ENCODE data around the gene NPIPB6.
"Not testable (repeated sequence)": the region's sequence is repeated elsewhere in the genome, so short reads cannot be mapped to it uniquely, and the experiment has no call there.

Gene NPIPB6
- total RNA-seq, result 0.06 to 1.2 (median 0.50) reads per million in 9 experiments

DNA sequence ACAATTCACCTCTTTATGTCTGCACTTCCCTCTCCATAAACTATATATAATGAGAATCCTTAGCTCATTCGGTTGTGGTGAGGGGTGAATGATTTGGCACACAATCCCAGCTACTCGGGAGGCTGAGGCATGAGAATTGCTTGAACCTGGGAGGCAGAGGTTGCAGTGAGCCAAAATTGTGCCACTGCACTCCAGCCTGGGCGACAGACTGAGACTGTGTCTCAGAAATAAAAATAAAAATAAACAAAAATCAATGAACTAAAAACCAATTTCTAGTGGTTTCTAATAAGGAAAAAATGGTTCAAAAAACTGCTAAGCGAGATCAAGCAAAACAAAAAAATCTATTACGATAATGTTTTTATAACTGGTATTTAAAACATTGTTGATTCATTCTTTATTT lies at the start of gene NPIPB6:
Gene NPIPB6 (minus strand): TSS at position 101 of the 400 bp plus-strand sequence. CDS start 686 bp downstream, outside the sequence.
- DNase-seq; H3K27ac Mint-ChIP-seq; H3K9me3 Mint-ChIP-seq; H3K4me3 Mint-ChIP-seq; H3K27me3 Mint-ChIP-seq; H3K4me1 Mint-ChIP-seq (ENCODE audit: low read depth in 2 of 2); ATAC-seq (replicated peaks); H3K36me3 Mint-ChIP-seq (ENCODE audit: insufficient read depth): not testable (repeated sequence)

DNA sequence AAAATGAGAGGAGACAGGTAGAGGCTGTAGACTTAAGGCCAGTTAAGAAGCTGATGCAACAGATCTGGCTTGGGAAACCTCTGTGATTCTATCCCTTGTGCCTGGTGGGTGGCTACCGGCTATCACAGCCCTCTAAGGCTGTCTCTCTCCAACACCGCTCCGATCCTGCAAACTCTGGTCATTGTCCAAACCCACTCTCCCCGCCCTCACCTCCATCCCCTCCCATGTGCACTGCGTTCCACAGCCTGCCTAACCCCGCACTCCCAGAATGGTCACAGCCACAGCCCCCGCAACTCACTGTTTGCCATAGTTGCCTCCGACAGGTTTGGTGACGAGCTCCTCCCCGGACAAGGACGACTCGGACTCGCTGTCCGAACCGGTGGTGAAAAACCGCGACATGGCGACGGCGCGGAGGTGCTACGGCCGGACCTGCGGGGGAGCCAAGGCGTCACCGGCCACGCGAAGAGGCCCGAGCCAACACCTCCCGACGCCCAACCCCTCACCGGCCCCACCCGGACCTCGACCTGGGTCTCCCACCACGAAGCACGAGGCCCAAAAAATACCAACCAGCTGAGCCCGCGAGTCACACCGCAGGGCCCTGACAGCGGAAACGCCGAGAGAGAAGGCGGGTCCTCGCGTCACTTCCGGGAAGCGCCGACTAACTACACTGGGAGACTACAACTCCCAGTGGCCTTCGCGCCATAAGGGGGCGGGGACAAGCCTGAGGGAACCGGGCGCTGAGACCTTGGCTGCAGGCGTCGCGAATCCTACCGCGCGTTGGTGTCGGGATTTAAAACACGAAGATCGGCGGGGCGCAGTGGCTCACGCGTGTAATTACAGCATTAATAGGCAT lies 40.1 kb upstream of the NPIPB6 start, which contains the start of gene EIF3CL:
Gene EIF3CL (minus strand): TSS at position 622 of the 853 bp plus-strand sequence. CDS start 223 bp downstream, at position 399.
- not testable (repeated sequence) for H3K4me1 Mint-ChIP-seq (ENCODE audit: low read depth in 2 of 2); H3K27ac Mint-ChIP-seq; H3K9me3 Mint-ChIP-seq; DNase-seq; H3K27me3 Mint-ChIP-seq; H3K36me3 Mint-ChIP-seq (ENCODE audit: insufficient read depth)
- peak; percentile 100 for ATAC-seq (replicated peaks)
- peak within 1 kb of the TSS in 1 of 2 donors; percentile 47 for H3K4me3 Mint-ChIP-seq

DNA sequence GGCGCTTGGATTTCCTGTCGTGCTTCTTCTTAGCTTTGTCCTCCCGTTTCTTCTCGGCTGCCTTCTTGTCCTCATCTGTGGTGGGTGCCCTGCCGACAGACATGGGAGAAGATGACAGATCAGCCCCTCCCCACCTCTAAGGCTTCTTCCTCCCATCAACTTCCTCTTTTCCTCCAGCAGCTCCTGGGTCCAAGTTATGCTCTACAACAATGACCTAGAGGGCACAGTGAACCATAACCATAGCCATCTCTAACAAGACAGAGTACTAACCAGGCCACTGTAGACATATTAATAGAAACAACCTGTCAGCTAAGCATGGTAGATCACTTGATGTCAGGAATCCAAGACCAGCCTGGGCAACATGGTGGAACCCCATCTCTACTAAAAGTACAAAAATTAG lies 28.7 kb upstream of the NPIPB6 start:
- not testable (repeated sequence) for H3K4me1 Mint-ChIP-seq (ENCODE audit: low read depth in 2 of 2); DNase-seq; H3K36me3 Mint-ChIP-seq (ENCODE audit: insufficient read depth); ATAC-seq (replicated peaks); H3K9me3 Mint-ChIP-seq; H3K27me3 Mint-ChIP-seq; H3K4me3 Mint-ChIP-seq; H3K27ac Mint-ChIP-seq

DNA sequence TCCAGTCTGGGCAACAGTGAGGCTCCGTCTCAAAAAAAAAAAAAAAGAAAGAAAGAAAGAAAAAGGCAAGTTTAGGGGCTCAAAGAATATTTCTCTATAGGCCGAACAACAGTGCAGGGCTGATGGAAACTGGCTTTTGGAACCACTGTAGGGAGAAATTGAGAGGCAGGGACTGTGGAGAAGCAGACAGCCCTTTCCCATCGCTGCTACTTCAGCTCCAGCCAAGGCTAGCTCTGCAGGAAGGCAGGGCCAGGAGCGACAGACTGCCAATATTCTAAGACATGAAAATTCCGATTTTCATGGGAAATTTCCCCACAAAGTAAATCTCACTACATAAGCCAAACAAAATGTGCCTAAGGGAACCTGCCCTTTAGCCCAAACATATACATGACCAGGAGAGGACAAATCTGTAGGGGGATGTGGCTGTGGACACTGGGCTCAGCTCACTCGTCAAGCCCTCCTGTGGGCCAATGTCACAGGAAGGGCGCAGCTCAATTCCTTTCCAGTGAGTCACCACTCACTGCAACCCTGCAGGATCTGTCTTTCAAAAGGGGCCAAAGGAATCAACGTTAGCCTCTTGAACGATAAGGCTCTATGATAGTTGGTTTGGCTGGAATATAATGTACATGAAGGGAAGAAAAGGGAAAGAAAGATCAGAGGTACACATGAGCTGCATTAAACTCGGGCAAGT lies 19.0 kb upstream of the NPIPB6 start:
- not testable (repeated sequence) for H3K9me3 Mint-ChIP-seq; H3K36me3 Mint-ChIP-seq (ENCODE audit: insufficient read depth); H3K27me3 Mint-ChIP-seq; ATAC-seq (replicated peaks); H3K27ac Mint-ChIP-seq; DNase-seq; H3K4me1 Mint-ChIP-seq (ENCODE audit: low read depth in 2 of 2); H3K4me3 Mint-ChIP-seq

DNA sequence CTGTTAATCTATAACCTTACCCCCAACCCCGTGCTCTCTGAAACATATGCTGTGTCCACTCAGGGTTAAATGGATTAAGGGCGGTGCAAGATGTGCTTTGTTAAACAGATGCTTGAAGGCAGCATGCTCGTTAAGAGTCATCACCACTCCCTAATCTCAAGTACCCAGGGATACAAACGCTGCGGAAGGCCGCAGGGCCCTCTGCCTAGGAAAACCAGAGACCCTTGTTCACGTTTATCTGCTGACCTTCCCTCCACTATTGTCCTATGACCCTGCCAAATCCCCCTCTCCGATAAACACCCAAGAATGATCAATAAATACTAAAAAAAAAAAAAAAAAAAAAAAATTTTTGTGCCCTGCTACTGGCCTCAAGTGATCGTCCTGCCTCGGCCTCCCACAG lies 14.5 kb upstream of the NPIPB6 start:
- H3K9me3 Mint-ChIP-seq; H3K27ac Mint-ChIP-seq; ATAC-seq (replicated peaks); H3K4me1 Mint-ChIP-seq (ENCODE audit: low read depth in 2 of 2); H3K4me3 Mint-ChIP-seq; H3K36me3 Mint-ChIP-seq (ENCODE audit: insufficient read depth); DNase-seq; H3K27me3 Mint-ChIP-seq: not testable (repeated sequence)

DNA sequence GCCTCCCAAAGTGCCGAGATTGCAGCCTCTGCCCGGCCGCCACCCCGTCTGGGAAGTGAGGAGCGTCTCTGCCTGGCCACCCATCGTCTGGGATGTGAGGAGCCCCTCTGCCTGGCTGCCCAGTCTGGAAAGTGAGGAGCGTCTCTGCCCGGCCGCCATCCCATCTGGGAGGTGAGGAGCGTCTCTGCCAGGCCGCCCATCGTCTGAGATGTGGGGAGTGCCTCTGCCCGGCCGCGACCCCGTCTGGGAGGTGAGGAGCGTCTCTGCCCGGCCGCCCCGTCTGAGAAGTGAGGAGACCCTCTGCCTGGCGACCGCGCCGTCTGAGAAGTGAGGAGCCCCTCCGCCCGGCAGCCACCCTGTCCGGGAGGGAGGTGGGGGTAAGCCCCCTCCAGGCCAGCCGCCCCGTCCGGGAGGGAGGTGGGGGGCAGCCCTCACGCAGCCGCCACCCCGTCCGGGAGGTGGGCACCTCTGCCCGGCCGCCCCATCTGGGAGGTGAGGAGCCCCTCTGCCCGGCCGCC lies 13.9 kb upstream of the NPIPB6 start:
- H3K27me3 Mint-ChIP-seq; H3K27ac Mint-ChIP-seq; H3K4me3 Mint-ChIP-seq; H3K9me3 Mint-ChIP-seq; H3K4me1 Mint-ChIP-seq (ENCODE audit: low read depth in 2 of 2); H3K36me3 Mint-ChIP-seq (ENCODE audit: insufficient read depth); DNase-seq; ATAC-seq (replicated peaks): not testable (repeated sequence)

DNA sequence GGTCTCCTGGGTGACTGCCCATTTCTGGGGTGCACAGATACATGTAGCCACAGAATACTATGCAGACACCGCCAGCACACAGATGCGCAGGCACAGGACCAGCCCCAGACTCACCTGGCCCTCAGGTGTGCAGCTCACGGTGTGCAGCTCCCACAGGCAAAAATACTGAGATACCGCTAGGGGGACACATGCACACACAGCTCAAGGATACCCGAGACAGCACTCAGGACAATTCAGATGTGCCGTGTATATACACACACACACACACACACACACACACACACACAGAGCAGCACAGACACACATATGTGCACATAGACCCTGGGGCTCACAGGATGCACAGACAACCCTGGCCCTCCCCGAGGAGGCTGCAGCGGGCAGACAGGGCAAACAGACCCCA lies 11.8 kb upstream of the NPIPB6 start:
- H3K4me3 Mint-ChIP-seq; H3K36me3 Mint-ChIP-seq (ENCODE audit: insufficient read depth); DNase-seq; H3K4me1 Mint-ChIP-seq (ENCODE audit: low read depth in 2 of 2); H3K9me3 Mint-ChIP-seq; H3K27ac Mint-ChIP-seq; H3K27me3 Mint-ChIP-seq: not testable (repeated sequence)
- peak; percentile 74 for ATAC-seq (replicated peaks)

DNA sequence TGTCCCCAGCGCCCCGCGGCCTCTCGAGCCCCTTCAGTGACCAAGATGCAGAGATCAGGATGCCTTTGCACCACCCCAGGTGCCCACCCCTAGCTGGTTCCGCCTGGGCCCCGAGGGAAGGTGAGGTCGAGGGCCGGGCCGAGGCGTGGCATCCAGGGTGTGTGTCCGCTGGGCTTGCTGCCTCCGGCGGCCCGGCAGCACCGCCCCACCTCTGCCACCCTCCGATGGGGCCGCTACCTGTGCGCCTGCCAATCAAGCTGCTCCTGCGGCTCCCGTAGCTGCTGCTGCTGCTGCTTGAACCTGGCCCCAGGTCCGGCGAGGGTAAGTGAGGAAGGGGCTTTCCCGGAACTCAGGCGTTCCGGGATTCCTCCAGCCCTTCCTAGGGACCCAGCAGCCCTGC lies 11.0 kb upstream of the NPIPB6 start:
- not testable (repeated sequence) for H3K27me3 Mint-ChIP-seq; H3K9me3 Mint-ChIP-seq; H3K4me3 Mint-ChIP-seq; DNase-seq; ATAC-seq (replicated peaks); H3K4me1 Mint-ChIP-seq (ENCODE audit: low read depth in 2 of 2); H3K36me3 Mint-ChIP-seq (ENCODE audit: insufficient read depth); H3K27ac Mint-ChIP-seq

DNA sequence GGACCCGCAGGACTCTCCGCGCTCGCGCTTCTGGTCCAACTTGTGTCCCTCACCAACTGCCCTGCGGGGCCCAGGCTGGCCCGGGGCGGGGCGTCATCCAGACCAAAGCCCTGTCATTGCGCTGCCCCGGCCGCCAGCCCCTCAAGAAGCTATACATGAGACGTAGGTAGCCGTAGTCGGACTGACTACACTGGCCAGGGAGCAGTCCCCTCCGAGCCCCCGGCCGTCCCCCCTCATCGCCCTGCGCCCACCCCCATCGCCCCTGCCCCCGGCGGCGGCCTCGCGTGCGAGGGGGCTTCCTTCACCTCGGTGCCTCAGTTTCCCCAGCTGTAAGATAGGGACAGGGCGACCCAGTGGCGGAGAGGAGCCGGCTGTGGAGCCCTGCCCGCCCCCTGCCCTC lies 4.6 kb upstream of the NPIPB6 start:
- not testable (repeated sequence) for DNase-seq; H3K27ac Mint-ChIP-seq; H3K36me3 Mint-ChIP-seq (ENCODE audit: insufficient read depth); H3K4me3 Mint-ChIP-seq; H3K27me3 Mint-ChIP-seq; H3K4me1 Mint-ChIP-seq (ENCODE audit: low read depth in 2 of 2); ATAC-seq (replicated peaks); H3K9me3 Mint-ChIP-seq

DNA sequence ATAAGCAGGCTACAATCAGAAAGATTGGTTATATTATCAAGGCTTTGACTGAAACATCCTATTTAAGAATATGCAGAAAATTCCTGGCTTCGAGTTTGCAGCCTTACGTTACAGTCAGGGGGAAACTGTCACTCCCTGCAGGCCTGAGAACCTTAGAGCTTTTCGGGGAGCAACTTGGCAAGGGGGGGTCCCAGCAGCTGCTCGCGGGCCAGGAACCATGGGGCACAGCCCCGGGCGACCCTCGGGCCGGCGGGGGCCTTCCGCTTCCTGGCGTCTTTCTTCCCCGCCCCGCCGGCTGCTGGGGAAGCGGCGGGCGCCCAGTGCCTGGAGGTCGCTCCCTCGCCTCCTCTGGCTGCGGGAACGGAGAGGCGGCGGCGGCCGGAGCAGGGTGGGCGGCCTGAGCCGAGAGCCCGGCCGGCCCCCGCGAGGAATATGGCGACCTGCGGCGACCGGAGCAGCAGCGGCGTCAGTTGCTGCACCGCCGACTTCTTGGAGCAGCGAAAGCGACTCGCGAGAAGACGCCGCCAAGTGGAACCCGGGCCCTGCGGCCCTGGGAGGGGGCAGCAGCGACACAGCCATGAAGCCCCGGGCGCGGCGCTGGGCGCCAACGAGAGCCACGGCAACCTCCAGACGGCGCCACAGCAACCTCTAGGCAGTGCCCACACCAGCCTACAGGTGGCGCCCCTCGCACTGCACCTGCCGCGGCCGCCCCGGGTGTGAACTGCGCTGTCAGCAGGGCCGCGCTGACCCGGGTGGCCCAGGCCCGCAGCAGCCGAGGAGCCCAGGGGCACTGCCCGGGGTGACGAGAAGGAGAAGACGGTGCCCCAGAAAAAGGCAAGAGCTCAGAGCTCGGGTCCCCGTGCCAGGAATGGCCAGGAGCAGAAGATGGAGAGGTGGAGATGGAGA lies 1.2 kb upstream of the NPIPB6 start:
- H3K9me3 Mint-ChIP-seq; H3K27ac Mint-ChIP-seq; H3K36me3 Mint-ChIP-seq (ENCODE audit: insufficient read depth); H3K4me3 Mint-ChIP-seq; H3K4me1 Mint-ChIP-seq (ENCODE audit: low read depth in 2 of 2); H3K27me3 Mint-ChIP-seq: not testable (repeated sequence)
- peak in 2 of 3 experiments; percentile 11 to 29 for DNase-seq
- ATAC-seq (replicated peaks), result peak; percentile 99

DNA sequence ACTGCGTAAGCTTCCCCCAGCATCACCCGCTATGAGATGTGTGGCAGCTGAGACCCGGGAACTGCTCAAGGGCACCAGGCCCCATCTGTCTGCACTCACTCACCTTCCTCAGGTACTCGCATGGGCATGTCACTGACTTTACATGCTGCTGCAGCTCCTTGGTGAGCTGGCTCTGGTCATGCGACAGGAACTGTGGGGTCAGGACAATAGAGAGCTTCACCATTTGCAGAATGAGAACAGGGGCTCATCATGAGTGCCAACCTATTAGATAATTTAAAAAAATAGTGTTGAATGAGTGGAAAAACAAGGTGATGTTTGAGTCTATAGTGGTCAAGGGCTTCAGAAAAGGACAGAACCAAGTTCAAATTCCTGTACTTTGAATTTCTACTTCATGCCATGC lies 708 bp downstream of the NPIPB6 start:
- not testable (repeated sequence) for H3K9me3 Mint-ChIP-seq; H3K27me3 Mint-ChIP-seq; H3K4me3 Mint-ChIP-seq; DNase-seq; ATAC-seq (replicated peaks); H3K36me3 Mint-ChIP-seq (ENCODE audit: insufficient read depth); H3K4me1 Mint-ChIP-seq (ENCODE audit: low read depth in 2 of 2); H3K27ac Mint-ChIP-seq

DNA sequence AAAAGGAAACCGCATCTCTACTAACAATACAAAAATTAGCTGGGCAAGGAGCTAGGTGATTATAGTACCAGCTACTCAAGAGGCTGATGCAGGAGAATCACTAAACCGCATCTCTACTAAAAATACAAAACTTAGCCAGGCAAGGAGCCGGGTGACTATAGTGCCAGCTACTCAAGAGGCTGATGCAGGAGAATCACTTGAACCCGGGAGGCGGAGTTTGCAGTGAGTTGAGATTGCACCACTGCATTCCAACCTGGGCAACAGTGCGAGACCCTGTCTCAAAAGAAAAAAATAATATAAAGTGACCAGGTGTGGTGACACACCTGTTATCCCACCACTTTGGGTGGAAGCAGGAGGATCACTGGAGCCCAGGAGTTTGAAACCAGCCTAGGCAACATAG lies 25.1 kb downstream of the NPIPB6 start:
- not testable (repeated sequence) for H3K4me3 Mint-ChIP-seq; H3K36me3 Mint-ChIP-seq (ENCODE audit: insufficient read depth); H3K9me3 Mint-ChIP-seq; H3K27ac Mint-ChIP-seq; DNase-seq; ATAC-seq (replicated peaks); H3K4me1 Mint-ChIP-seq (ENCODE audit: low read depth in 2 of 2); H3K27me3 Mint-ChIP-seq
